Measurements from ENCODE around the gene IGSF6.

IGSF6 gene

DNA sequence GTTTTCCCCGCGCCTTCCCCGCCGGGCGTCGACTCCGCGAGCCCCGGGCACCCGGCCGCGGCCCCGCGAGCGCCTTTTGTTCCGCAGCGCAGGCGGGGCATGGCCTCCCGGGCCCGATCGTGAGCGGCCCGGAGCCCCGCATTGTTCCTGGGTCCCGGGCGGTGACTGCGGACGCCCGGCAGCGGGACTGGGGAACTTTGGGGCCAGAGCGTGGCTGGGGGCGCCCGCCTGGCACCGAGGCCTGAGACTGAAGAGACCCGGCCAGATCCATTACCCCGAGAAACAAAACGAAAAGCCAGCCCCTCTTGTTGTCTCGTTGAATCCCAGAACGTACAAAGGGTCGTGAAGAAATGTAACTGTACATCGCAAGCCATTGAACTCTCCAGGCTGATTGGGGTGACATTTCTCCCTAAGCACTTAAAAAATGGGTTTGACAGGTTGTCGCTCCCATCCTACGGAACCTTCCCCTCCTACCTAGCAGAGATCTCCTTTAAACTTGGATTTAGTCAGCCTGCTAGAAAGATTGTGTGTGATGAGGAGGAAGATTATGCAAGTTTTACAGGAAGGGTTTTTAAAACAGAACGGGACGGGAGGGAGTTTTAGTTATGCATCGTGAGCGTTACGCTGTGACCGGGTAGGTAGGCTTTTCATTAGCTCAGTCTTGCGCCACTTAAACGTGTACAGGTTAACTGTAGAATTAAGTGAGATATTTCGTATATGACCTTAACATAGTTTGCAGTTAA is 52.2 kb downstream of the IGSF6 start:
- Histone ChIP-seq H3K36me3 (no peaks in the 10 kb centered on the region), H3K4me3 (ENCODE audit: low read depth in 1 of 2, low read length in 1 of 2) (peak overlapping the region; percentile 79 to 83), H3K27me3 (no peaks in the 10 kb centered on the region), H3K27ac (peak overlapping the region; percentile 97), H3K9me3 (no peaks in the 10 kb centered on the region), H3K4me1 (ENCODE audit: control insufficient read depth in 1 of 2, insufficient read depth in 1 of 2, low read depth in 1 of 2, low read length in 1 of 2) (peaks cover 75 to 76% of the 10 kb centered on the region in 2 experiments)
- TF ChIP-seq, protein P1, sequence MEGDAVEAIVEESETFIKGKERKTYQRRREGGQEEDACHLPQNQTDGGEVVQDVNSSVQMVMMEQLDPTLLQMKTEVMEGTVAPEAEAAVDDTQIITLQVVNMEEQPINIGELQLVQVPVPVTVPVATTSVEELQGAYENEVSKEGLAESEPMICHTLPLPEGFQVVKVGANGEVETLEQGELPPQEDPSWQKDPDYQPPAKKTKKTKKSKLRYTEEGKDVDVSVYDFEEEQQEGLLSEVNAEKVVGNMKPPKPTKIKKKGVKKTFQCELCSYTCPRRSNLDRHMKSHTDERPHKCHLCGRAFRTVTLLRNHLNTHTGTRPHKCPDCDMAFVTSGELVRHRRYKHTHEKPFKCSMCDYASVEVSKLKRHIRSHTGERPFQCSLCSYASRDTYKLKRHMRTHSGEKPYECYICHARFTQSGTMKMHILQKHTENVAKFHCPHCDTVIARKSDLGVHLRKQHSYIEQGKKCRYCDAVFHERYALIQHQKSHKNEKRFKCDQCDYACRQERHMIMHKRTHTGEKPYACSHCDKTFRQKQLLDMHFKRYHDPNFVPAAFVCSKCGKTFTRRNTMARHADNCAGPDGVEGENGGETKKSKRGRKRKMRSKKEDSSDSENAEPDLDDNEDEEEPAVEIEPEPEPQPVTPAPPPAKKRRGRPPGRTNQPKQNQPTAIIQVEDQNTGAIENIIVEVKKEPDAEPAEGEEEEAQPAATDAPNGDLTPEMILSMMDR (IDR thresholded peaks at IDR 0.05), result no peak

DNA sequence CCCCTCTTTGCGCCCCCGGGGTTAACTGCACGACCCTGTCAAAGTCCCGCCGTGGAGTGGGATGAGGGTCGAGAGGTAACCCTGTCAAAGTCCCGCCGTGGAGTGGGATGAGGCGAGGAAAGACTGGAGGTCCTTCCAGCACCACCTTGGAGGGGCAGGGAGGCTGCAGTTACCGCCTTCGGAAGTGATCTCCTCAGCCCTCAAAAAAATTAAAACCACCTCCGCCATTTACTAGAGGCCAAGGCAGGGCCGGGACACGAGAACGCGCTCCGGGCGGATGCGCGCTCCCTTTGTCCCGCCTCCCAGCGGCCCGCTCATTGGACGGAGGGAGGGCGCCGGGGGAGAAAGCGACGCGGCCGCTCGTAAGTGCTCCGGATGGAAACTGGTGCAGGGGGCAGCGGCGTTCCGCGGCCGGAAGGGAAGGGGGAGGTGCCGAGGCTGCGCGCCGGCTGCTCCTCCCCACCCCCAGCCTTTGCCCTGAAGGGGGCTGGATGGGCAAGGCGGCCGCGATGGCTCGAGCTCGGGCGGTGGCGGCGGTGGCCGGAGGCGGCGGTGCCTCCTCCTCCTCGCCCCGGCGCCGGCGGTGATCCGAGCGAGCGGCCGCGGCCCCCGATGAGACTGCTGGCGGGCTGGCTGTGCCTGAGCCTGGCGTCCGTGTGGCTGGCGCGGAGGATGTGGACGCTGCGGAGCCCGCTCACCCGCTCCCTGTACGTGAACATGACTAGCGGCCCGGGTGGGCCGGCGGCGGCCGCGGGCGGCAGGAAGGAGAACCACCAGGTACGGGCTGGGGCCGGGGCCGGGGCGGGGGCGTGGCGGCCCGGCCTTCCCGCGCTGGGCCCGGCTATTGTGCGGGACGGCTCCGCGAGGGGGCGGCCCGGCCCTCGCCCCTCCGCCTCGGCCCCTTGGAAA is 53.0 kb downstream of the IGSF6 start, which contains the start of gene METTL9:
TSS of gene METTL9 (plus strand) at position 456 of the 909 bp plus-strand sequence. CDS start at position 613, 157 bp downstream.
- H3K27ac ChIP-seq, result peak within 1 kb of the TSS; percentile 97
- TF ChIP-seq, protein P1 (IDR thresholded peaks at IDR 0.05), result peak; percentile 31
- peak within 1 kb of the TSS; percentile 79 to 83 for H3K4me3 ChIP-seq (ENCODE audit: low read depth in 1 of 2, low read length in 1 of 2)
- H3K27me3 ChIP-seq, result no peaks in the 10 kb centered on the region
- H3K4me1 ChIP-seq (ENCODE audit: control insufficient read depth in 1 of 2, insufficient read depth in 1 of 2, low read depth in 1 of 2, low read length in 1 of 2), result peaks cover 75% of the 10 kb centered on the region in 2 experiments
- H3K9me3 ChIP-seq, result no peaks in the 10 kb centered on the region
- H3K36me3 ChIP-seq, result no peaks in the 10 kb centered on the region

DNA sequence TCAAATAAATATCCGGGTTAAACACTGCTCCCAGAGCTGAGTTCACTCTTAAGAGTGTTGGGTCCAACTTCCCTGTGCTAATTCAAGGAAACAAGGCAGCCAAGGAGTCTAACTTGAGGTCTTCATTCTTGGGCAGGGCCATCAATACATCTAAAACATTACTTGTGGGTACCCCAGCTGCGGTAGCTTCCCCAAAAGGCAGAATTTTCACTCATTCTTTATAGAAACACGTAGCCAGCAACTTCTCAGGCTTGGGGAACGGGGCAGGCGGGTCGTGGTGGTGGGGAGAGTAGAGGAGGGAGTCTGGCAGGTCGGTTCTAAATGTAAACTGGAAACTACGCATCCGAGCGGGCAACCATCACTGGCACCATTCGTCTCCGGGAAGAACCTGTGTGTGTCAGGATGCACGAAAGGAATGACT is 53.7 kb downstream of the IGSF6 start:
- peaks cover 73 to 75% of the 10 kb centered on the region in 2 experiments for H3K4me1 ChIP-seq (ENCODE audit: control insufficient read depth in 1 of 2, insufficient read depth in 1 of 2, low read depth in 1 of 2, low read length in 1 of 2)
- H3K9me3 ChIP-seq, result no peaks in the 10 kb centered on the region
- peak overlapping the region; percentile 79 to 83 for H3K4me3 ChIP-seq (ENCODE audit: low read depth in 1 of 2, low read length in 1 of 2)
- H3K27ac ChIP-seq, result peak overlapping the region; percentile 97
- TF ChIP-seq, protein P1 (IDR thresholded peaks at IDR 0.05), result no peak
- H3K27me3 ChIP-seq, result no peaks in the 10 kb centered on the region
- no peaks in the 10 kb centered on the region for H3K36me3 ChIP-seq

DNA sequence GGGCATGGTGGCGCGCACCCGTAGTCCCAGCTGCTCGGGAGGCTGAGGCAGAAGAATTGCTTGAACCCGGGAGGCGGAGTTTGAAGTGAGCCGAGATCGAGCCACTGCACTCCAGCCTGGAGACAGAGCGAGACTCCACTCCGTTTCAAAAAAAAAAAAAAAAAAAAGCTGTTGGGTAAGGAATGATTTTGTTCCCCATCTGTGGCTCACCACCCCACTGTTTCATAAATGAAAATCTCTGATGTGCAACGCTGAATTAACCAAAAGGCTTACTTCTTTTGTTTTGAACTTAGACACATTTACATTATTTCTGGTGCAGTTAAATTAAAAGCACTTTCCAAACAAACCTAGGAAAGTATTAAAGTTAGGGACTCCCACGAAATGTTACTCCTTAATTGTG is 54.2 kb downstream of the IGSF6 start:
- Histone ChIP-seq H3K9me3 (no peaks in the 10 kb centered on the region), H3K27ac (peak overlapping the region; percentile 97), H3K36me3 (no peaks in the 10 kb centered on the region), H3K4me3 (ENCODE audit: low read depth in 1 of 2, low read length in 1 of 2) (peak overlapping the region; percentile 79 to 83), H3K27me3 (no peaks in the 10 kb centered on the region), H3K4me1 (ENCODE audit: control insufficient read depth in 1 of 2, insufficient read depth in 1 of 2, low read depth in 1 of 2, low read length in 1 of 2) (peaks cover 73 to 75% of the 10 kb centered on the region in 2 experiments)
- TF ChIP-seq, protein P1 (IDR thresholded peaks at IDR 0.05), result no peak

DNA sequence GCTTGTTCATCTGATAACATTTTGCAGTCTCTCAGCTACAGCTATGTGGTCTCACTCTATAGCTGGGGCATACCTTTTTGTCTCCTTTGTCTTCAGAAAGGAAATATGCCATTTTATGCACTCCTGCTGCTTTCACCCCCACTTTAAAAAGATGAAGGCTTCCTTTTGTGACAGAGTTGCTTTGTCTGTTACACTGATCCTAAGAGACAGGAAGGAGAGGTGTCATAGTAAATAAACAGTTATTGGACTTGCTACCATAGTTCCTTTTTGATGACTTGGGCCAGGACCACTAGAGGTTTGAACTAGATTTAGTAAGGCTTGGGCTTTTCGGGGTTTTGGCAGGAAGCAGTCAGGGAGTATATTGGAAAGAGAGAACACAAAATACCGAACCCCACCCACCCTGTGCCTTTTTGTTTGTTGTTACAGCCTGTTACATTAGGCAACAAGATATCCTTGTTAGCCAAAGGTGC is 54.8 kb downstream of the IGSF6 start:
- Histone ChIP-seq H3K27me3 (no peaks in the 10 kb centered on the region), H3K27ac (peak overlapping the region; percentile 97), H3K4me3 (ENCODE audit: low read depth in 1 of 2, low read length in 1 of 2) (no peak overlapping the region), H3K9me3 (no peaks in the 10 kb centered on the region), H3K36me3 (no peaks in the 10 kb centered on the region), H3K4me1 (ENCODE audit: control insufficient read depth in 1 of 2, insufficient read depth in 1 of 2, low read depth in 1 of 2, low read length in 1 of 2) (peaks cover 73 to 75% of the 10 kb centered on the region in 2 experiments)
- TF ChIP-seq, protein P1 (IDR thresholded peaks at IDR 0.05), result no peak

Measured in neutrophil (primary cell).